GM19452 (cell line): ENCODE data around the gene FAM156A.
"Not testable (repeated sequence)": the region's sequence is repeated elsewhere in the genome, so short reads cannot be mapped to it uniquely, and the experiment has no call there.

Source experiments
- ATAC-seq: cut with Tn5 transposase; IDR thresholded peaks from one replicate; pipeline ENCODE4 v1.9.1; 2021; ENCODE audit not compliant: unreplicated experiment

Gene FAM156A, protein sequence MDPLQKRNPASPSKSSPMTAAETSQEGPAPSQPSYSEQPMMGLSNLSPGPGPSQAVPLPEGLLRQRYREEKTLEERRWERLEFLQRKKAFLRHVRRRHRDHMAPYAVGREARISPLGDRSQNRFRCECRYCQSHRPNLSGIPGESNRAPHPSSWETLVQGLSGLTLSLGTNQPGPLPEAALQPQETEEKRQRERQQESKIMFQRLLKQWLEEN

DNA sequence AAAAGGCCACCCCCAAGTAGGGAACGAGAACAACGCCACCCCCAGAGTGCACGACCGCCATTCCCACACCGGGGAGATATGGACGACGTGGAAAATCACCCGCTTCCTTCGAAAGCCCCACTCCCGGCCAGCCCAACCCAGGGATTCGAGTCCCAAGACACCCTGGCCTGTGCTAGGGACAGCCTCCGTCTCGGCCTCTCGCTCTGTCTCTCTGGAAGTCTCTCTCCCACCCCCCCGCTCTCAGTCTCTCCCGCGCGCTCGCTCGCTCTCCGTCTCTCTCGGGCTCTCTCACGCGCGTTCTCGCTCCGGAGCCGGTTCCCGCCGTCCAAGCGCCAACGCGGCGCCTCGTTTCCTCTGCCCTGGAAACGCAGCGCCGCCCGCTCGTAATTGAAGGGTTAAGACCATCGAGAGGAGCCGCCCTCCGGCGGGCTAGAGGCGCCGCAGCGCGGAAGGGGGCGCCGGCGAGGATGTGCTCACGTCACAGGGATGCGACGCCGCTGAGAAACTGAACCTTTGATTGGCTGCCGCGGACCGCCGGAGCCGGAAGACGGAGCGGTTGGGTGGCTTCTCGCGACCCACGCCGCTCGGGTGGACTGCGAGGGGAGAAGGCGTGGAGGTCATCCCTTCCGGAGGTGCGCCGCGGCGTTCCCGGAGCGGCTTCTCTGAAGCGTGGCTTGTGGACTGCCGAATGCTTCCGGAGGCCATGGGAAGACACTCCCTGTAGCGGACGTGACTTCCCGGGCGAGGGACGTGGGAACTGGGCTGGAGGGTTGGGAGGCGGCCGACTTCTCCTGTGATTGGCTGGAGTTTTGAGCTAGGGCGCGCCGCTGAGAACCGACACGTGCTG is at the start of gene FAM156A:
FAM156A (minus strand) TSS at position 406 of the 847 bp plus-strand sequence. CDS start 9,930 bp downstream, outside the sequence.
- peak; percentile 90 for ATAC-seq

DNA sequence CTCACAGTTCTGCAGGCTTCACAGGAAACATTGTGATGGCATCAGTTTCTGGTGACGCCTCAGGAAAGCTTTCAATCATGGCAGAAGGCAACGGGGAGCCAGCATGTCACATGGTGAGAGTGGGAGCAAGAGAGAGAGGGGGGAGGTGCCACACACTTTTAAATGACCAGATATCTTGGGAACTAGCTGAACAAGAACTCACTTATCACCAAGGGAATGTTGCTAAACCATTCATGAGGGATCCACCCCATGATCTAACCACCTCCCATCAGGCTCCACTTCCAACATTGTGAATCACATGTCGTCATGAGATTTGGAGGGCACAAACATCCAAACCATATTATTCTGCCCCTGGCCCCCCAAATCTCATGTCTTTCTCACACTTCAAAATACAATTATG is 47.0 kb upstream of the FAM156A start:
- ATAC-seq = no peak

DNA sequence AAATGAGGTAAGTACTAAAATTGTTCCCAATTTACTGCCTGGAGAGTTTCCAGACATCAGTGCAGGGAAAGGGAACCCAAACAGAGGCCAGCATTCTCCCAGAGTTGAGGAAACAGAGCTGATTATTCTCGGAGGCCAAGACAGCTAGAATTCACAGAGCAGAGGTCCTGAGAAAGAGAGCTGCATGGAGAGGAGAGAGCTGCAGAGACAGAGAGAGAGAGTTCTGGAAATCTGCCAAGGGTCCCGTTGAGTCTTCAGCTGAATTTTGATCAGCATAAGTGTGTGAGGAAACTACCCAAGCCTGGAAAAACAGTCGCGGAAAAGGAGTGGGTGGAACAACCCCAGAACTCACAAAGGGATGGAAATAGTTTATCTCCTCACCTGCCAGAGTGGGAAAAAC is 46.5 kb upstream of the FAM156A start:
- ATAC-seq = no peak

DNA sequence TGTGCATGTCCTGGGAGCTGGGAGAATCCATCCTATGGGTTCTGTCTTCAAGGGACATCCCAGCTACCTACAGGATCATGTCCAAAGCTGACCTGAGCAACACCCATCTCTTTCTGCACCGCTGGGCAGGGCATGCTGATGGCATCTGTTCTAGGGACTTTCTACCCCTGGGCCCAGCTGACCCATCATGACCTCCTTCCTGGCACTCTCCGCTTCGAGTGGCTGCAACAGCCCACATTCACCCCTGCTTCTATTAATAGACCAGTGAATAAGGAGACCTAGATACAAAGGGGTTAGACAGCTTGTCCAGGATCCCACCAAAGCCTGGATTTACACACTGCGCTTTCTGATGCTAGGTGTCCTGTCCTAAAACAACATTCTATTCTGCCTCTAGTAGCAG is 45.7 kb upstream of the FAM156A start:
- no peak for ATAC-seq

DNA sequence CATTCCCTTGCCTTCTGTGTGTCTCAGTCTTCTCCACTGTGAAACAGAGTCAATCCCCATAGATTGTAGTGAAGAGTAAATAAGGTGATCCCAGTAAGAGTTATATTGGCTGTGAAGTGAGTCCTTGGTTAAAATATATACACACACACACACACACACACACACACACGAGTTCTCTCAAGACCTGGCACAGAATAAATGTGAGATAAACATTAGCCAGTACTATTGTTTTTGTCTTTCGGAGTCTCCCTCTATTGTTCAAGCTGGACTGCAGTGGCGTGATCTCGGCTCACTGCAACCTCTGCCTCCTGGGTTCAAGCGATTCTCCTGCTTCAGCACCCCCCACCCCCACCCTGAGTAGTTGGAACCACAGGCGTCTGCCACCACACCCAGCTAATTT is 44.8 kb upstream of the FAM156A start:
- no peak for ATAC-seq

DNA sequence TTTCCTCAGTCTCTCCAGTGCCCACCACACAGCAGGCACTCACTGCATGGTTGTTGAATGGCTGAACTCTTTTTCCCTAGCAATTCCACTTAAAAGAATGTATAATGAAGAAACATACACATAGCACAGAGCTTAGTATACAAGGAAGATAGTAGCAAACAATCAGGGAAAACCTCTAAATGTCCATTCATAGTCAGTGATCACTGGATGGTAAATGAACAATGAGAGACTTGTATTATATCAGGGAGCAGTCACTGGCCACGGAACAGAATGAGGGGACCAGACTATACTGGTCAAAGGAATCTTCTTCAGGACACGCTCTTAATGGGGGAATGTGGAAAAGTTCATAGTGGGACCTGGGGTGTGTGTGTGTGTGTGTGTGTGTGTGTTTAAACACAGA is 43.6 kb upstream of the FAM156A start:
- no peak for ATAC-seq

DNA sequence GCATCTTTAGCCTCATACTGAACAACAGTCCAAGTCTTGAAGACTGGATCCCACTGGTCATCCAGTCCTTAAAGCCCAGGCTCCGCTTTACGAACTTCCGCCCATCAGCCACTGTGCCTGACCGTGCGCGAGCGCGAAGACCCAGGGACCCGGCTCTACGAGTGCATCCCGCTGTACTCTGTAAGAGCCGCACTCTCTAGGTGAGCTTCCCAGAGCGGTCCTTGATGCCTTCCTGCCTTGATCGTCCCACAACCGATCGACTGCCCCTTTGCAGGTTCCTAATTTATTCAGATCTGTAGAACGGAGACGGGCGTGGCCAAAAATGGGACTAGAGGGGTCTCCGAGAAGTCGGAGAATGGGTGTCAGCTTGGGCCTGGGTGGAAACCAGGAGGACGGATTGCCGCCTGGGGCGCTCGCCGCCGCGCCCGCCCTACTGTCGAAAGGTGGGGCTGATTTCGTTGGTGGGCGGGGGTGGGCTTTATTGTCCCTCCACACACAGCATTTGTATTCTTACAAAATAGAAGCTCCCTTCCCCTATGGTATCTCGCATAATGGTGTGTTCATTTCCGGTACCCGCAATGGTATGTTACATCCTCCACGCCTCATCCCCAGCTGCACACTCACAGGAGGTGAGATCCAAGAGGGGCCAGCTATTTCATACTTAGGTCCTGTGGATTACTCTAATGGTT is 42.3 kb upstream of the FAM156A start:
- no peak for ATAC-seq

DNA sequence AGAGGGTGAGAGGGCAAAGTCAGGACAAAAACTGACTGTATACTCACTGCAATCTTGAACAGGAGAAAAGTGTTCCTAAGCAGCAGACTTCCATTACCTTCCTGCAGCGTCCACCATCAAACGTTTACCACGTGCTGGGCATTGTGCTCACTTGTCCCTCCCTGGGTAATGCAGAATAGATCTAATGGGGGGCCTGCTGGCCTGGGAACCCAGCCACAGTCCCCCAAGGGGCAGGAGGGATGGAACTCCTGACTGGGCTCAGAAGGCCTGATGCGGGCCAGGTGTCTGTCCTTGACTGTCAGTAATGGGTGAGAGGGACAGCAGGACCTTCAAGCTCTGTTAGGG is 37.6 kb upstream of the FAM156A start:
- ATAC-seq = no peak

DNA sequence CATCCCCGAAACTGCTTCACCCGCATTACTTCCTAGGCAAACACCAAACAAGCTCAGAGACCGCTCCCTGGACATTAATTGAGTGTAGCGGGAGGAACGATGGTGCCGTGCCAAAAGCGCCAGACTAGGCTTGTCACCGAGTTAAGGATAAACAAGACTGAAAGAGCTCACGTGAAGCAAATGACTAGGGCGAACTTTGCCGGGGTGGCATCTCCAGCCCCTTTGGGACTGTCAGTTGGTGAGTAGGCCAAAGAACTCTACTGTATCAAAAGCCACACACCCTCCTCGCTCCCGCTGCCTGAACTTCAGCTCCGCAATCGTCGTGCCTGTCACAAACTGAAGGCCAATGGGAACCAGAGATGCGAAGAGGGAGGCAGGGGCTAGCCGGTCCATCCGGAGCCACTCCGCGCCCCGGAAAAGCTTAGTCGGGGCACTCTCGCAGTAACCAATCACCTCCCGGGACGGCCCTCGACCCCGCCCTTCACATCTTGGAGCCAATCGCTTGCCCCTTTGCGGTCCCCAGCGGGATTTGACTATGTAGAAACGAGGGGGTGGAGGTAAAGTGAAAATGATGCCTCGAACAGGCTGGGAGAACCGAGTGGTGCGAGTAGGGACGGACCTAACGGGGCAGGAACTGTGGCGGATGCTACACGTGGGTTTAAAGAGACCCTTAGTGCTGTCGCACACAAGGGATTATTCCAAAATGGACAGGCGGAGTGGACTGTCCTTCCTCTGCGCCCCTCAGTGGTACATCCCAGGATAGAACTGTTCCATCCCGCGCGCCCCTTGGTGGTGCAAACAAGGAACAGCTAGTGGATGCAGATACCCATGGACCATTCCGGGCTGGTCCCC is 37.0 kb upstream of the FAM156A start:
- peak; percentile 98 for ATAC-seq

DNA sequence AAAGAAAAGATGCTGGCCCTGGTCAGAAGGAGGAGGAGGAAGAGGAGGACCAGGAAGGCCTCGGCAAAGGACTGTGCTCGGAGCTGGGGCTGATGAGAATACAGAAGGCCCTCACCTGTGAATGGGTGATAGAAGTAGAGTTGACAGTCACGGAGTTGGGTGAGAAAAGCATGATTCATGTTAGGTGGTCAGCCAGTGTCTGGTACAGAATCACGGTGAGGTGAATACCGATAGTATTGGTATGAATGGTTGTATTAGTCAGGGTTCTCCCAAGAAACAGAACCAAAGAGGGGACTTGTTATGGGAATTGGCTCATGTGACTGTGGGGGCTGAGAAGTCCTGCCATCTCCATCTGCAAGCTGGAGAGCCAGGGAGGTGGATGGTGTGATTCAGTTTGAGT is 32.5 kb upstream of the FAM156A start:
- ATAC-seq = no peak

DNA sequence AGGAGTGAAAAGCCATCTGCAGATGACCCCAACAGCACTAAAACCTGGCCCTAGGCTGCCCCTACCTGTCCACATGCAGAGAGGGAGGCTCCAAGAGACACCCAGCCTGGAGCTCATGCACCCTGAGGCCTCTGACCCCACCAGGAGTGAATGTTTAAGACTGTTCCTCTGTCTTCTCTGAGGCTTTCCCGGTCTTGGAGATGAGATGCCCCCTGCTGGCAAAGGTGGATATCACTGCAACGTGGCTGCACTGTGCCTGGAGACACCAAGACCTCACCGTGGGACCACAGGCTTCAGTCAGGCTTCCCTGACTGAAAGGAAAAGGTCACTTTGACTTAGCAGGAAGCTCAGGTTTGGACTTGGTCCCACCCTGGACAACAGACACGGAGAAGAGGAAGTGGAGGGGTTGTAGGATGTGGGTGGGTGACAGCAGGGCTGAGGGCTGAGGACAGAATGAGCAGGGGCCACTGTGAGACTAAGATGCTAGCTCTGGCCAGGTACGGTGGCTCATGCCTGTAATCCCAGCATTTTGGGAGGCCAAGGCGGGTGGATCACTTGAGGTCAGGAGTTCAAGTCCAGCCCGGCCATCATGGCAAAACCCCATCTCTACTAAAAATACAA is 31.8 kb upstream of the FAM156A start:
- peak; percentile 79 for ATAC-seq

DNA sequence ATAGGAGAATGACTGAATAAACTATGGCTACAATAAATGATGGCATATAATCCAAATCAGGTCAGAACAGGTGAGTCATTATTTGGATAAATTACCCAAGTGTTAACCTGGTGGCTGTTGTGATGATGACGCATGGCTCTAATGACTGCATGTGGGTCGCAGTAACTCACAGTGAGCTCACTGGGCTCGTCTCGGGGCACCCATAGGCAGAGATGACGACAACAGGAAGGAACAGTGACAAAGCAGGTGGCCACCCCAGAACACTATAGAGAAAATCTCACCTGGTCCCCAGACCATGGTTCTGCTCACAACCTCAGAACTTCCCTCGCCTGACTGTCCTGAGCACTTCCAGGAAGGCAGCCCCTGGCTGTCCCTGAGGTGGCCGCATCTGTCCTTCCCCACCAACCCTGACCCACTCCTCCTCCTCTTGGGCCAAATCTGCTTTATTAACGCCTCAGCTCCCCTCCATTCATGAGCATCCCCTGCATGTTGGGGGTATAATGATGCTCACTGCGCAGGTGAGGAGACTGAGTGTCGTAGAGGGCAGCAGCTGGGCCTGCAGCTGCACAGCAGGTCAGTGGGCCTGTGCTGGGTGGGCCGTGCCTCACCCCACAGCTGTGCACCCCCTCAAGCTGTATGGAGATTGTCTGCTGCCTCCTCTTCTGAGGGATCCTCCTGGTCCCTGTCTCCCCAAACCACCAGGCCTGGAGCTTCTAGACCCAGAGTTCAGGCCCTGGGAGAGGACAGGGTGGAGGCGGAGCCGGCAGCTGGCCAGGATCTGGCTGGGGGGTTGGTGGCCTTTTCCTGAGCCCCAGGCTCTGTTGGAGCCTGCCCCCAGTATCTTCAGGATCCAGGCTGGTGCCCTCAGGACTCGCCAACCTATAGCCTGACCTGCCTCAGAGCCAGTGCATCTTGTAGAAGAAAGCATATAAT is 30.9 kb upstream of the FAM156A start:
- ATAC-seq = no peak

DNA sequence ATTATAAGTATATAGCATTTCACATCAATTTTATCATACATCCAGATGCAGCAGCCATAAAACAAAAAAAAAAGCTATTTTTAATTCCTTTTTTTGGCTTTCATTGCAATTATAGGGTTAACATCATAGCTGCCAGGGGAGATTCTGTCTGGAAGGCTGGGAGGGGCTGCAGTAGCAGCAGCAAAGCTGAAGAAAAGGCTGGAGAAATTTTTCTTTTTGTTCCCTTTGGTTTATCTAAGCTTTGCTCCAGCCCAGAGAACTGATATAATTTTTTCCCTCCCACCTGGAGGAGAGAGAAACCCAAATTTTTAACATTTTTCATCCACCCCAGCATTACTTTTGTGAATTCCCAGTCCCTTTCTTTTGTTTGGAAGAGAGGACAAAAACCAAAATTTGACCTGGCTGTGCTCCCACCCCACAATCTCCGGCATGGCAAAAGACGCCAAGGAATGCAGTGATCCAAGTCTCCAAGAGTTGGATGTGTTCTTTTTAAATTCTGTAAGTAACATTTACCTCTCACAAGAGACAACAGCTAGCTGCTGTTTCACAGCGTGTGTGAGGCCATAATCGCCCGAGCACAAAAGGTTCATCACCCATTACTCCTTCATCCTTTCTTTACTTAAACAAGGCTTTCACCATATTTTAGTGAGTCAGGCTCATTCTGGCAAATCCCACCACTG is 25.1 kb upstream of the FAM156A start:
- no peak for ATAC-seq

DNA sequence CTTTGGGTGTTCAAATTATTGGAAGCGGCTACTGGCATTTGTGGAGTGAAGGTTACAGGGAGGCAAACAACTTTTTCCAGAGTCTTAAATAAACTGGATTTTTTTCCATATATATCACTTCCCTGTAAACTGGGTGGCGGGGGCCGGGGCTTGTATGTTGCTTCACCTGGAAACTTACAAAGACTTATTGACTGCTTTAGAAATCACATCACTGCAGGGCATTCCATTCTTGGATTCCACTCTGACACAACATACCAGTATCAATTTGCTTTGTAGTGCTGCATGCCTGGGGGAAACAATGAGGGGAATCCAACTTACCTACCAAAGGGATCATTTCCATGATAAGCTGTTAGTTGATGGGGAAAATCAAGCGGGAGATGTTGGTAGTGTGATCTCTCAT is 21.7 kb upstream of the FAM156A start:
- ATAC-seq = no peak

DNA sequence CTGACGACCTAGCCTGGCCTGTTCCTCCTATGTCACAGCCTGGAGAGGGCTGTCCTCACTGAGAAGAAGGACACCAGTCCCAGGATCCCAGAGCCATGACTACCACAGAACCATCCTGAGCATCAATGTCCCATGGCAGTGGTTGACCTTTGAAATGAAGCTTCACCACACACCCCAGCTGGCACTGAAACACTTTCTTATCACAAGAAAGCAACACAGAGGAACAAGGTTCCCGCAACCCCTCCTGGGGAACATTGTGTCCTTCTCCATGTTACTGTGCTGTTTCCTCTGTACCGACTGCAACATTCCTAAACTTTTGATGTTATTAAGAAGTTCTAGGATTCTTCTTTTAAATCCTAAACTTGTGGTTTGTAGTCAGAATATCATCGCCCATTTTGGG is 21.2 kb upstream of the FAM156A start:
- no peak for ATAC-seq

DNA sequence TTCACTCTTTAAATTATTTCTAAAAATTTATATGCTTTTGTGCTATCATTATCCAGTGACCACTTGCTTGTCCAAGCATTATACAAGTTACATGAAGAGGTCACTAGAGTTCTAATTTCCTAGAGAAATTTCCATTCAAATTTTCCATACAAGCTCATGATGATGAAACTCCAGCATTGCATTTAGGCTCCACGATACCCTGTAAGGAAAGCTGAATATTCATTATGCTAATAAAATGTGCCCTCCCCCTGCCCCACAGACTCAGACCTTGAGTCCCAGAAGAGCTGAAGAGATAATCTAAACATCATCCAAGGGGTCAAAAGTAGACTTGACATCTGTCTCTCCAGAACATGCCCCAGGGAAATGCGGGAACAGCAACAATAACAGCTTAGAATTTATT is 19.6 kb upstream of the FAM156A start:
- ATAC-seq = no peak

DNA sequence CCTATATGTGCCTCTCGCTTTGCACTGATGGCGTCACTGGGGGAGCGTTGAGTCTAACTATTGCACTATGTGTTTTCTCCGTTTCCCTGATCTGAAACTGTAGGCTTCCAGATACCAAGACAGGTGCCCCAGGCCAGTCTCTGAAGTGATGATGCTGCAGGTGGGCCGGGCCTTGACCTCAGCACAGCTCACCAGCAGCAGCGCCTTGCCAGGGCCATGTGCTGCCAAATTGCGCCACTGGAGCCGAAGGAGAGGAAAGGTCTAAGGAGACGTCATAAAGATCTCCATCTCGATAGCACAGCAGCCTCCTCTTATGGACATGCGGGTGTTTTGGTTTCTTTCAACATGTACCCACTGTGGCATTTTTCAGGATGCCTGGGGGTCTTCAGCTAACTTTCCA is 17.3 kb upstream of the FAM156A start:
- ATAC-seq = not testable (repeated sequence)

DNA sequence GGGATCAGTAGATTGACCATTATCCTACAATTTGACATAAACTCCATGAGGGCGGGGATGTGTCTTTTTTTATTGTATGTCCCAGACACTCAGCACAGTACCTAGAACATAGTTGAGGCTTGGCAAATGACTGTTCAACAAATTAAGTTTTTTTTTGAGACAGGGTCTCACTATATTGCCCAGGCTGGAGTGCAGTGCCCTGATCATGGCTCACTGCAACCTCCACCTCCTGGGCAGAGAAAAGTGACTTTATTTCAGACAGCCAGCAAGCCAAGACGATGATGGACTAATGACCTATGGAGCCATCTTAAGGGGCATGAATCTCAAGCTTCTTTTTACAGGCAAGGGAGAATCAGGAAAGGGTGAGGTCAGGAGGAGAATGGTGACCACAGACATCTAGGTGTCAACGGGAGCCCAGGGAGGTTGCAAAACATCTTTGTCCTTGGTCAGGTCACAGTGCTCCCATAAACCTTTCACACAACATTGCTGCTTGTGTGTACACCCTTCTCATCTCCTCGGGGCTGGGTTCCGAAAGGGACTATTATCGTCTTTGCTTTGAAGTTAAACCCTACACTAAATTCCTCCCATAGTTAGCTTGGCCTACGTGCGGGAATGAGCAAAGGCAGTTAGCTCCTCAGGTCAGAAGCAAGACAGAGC is 16.1 kb upstream of the FAM156A start:
- ATAC-seq = not testable (repeated sequence)

DNA sequence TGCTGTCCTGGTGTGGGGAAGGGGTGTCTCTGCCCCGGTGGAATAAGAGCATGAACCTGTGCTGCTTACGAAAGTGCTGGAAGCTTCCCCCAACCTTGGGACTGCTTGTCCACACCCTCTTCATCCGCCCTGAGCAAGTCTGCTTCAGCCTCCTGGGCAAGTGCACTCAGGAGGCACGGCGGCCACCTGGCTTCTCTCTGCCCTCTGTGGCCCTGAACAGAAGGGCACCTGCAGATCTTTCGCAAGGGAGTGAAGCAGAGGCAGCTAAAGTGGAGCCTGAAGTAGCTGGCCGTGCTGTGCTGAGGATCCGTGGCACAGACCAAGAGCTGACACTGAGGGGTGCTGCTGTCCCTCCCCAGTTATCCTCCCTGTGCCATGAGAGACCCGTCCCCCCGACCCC is 9.6 kb upstream of the FAM156A start:
- ATAC-seq = not testable (repeated sequence)
